ENCODE data around the gene NTS.

- no peak for TF ChIP-seq CTCF (IDR thresholded peaks at IDR 0.05)
- no peak for TF ChIP-seq EZH2phosphoT487 (IDR thresholded peaks at IDR 0.05)
These were observed 37.7 kb upstream of the NTS start, which contains the start of gene RASSF9 for GRCh38 chr12:85836197-85837090.
